ENCODE results near the gene RBM28.
"Not testable (repeated sequence)": the region's sequence is repeated elsewhere in the genome, so short reads cannot be mapped to it uniquely, and the experiment has no call there.

Gene RBM28

DNA sequence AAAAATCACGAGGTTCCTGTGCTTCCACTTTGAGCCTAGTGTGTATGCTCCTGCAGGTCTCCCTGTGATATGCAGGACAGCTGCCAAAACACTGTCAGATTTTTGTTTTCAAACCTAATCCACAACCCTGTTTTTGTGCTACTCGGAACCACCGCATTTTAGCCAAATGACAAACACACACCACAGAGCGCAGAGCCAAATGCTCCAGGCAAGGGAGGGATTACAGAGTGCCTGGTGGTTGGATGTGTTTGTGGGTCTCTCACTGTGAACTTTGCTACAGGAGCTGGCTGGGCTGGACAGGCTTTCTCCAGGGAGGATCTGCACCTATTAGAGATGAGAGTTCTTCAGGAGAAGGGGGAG, 5.7 kb upstream of the RBM28 start:
- DNase-seq (ENCODE audit: low read depth in 2 of 3, low spot score in 2 of 3) = no peak

DNA sequence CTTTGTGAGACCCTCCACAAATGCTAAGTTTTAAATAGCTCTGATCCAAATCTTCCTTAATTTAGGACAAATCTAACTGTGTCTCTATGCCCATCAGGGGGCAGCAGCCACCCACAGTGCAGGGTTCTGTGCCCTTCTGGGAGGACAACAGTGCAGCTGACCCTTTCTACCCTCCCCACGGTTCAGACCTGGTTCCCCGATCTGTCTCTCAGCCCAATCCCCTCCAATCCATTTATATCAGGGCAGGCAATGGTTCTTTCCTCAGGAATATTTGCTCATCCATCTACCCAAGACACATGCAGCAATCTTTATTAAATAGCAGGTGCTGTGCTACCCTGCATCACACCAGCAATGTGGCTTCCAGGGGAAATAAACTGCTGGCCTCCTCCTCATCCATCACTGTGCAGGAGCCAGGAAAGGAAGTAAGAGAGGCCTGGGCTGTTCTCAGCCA, 4.0 kb upstream of the RBM28 start:
- DNase-seq (ENCODE audit: low read depth in 2 of 3, low spot score in 2 of 3) = peak in 1 of 3 experiments; percentile 22

DNA sequence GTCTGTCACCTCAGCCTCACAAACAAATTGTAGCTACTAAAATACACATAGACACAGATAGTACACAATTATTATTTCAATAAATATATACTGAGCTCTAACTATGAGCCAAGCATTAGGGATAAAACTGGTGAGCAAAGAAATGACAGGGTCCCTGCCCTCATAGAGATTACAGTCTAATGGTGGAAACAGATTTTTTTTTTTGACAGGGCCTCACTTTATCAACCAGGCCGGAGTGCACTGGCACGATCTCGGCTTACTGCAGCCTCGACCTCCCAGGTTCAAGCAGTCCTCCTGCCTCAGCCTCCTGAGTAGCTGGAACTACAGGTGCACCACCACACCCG, 695 bp upstream of the RBM28 start:
- DNase-seq (ENCODE audit: low read depth in 2 of 3, low spot score in 2 of 3) = no peak

DNA sequence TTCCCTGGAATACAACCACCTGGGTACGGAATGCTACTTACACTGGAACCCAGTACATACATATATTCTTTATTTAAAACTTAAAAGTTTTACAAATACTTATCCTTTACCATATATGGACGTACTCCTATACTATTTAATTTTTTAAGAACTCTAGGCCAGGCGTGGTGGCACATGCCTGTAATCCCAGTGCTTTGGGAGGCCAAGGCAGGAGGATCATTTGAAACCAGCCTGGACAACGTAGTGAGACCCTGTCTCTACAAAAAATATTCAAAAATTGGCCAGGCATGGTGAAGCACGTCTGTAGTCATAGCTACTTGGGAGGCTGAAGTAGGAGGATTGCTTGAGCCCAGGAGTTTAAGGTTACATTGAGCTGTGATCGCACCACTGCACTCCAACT, 2.0 kb downstream of the RBM28 start:
- DNase-seq (ENCODE audit: low read depth in 2 of 3, low spot score in 2 of 3) = no peak

DNA sequence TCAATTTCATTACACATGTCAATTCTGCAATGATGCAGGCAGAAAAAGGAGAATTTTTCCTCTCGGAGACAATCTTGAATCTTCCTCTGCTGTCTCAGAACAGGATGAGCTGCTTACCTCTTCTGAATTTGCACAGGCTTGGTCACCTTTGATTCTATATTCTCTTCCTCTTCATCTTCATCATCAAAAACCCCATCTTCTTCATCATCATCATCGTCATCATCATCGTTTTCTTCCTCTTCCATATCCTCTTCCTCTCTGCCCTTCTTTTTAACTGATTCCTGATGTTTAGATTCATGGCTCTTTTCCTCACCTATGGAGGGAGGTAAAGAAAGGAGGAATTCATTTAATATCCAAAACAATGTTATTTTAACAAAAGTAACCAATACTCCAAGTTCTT, 8.0 kb downstream of the RBM28 start:
- DNase-seq (ENCODE audit: low read depth in 2 of 3, low spot score in 2 of 3) = no peak

DNA sequence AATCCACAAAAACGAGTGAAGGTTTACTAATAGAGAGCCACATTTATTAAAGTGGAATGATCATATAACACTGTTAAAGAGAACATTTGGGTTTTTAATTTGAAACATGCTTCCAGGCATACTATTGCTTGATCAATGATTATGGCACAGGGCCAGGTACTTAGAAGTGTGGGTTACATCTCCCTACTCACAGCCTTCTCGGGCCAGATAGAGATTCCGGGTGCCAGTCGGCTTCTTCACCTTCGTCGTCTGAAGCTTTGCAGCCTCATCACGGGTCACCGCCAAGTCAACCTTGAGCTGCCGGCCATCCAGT, 19.4 kb downstream of the RBM28 start:
- no peak for DNase-seq (ENCODE audit: low read depth in 2 of 3, low spot score in 2 of 3)

DNA sequence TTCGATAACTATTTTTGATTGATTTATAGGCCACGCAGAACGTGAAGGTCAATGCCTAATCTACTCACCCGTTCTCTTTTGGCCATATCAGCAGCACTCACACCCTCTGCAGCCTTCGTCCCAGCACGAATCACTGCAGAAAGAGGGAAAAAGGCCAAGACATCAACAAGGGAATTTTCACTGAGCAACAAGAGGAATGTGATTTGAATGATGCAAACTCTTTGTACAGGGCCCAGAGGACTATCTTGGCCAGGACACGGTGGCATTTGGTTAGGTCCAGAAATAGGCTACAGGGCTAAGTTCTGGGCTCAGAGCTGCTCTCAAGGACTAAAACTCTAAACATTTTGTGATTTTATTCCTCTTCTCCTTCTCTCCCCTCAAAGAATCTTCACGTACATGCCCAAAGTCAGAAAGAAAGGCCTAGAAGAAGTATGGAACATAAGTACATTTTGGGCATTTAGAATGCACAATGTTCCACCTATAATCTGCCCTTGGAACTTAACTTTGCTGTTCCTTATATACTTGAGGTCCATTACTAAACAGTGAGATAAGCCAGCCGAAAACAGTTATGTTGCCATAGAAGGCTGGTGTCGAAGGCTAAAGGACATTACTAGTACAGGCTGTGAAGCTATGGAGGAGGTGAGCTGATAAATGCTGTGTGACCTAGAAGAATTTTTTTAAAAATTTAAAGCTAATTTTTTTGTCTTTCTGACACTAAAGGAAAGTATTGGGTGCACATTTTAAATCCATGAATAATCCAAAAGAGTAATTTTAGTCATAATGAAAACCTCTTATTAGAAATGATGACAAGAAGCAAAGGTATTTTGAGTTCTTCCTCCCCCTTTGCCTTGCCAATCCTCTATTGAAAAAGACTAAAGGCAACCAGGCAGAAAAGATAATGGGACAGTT, 20.0 kb downstream of the RBM28 start:
- DNase-seq (ENCODE audit: low read depth in 2 of 3, low spot score in 2 of 3) = no peak

DNA sequence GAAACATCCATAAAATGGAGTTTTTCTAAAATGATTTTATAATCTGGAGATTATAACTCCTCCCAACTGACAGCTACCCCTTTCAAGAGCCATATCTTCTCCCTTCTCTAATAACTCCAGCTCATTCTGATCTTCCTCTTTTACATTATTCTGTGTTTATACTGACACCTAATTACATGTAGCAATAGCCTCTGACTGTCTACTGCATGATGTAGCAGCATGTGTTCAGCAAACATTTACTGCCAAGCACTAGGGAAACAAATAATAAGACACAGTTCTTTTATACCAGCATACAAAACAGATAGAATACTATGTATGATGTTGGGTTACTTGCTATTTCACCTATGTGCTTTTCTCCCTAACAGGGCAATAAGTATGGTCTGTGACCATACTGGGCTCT, 20.7 kb downstream of the RBM28 start:
- DNase-seq (ENCODE audit: low read depth in 2 of 3, low spot score in 2 of 3) = no peak

DNA sequence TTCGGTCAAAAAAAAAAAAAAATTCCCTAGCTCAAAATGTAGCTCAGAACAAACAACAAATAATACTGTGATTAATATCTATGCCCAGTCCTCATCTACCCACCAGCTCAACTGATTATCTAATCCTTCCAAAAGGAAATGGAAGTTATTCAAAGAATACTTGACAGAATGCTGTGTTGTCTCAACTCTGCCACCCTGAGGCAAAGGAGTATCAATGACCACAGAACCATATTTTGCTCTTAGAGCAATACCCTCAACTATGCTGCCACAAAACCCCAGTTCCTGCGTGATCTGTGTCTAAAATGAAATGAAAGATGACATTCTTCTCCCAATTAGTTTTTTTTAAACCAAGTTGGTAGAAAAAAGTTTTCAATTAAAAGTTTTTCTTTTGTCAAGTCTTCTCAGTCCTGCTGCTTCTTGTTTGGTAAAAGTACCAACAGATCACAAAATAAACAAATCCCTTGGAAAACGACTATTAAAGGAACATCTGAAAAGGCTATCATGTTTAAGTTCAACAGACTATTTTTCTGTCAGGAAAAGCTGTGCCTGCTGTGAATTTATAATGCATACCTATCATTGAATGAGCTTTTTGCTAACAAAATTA, 21.6 kb downstream of the RBM28 start:
- no peak for DNase-seq (ENCODE audit: low read depth in 2 of 3, low spot score in 2 of 3)

DNA sequence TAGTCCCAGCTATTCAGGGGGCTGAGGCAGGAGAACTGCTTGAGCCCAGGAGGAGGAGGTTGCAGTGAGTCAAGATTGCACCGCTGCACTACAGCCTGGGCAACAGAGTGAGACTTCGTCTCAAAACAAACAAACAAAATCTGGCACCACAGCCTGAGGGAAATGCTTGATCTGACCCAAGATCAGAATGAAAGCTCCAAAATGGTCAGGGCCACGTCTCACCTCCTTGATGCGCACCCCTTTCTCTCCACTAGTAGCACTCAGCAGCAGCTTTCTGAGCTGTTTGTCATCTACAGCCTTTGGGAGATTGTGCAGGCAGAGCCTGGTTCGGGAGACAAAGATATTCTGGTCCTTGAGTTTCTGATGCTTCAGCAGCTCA, 22.7 kb downstream of the RBM28 start:
- no peak for DNase-seq (ENCODE audit: low read depth in 2 of 3, low spot score in 2 of 3)

DNA sequence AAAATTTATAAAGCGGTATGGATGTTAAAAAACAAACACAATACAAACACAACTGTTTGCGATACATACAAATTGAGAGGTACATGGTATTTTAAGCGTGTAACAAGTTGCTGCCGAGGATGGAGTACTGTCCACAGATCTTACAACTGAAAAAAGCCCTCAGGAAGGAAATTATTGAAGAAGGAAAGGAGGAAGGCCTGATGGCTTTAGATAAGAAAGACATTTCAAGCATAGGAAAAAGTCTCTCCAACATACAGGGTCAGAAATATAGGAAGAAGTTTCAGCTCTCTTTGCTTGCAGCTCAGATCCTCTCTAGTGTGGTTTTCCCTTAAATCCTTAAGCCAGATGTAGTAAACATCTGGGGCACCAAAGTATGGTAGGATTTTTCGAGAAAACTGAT, 25.0 kb downstream of the RBM28 start:
- no peak for DNase-seq (ENCODE audit: low read depth in 2 of 3, low spot score in 2 of 3)

DNA sequence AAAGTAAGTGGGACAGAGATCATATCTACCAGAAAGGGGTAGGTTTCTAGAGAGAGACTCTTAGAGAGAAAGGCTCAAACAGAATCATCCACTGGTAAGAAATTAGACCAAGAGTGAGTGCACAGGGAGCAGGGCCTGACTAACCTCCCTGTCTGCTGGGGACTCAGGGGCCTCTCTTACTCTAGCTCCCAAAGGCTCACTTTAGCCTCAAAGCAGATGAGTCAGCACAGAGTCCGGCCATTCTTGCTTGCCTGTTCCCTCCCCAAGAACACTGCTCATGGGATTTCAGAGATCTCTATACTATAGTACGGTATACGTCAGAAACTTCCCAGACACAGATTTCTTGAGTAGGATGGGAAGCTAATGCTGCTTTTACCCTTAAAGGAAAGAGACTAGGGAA, 32.7 kb downstream of the RBM28 start:
- DNase-seq (ENCODE audit: low read depth in 2 of 3, low spot score in 2 of 3) = no peak

DNA sequence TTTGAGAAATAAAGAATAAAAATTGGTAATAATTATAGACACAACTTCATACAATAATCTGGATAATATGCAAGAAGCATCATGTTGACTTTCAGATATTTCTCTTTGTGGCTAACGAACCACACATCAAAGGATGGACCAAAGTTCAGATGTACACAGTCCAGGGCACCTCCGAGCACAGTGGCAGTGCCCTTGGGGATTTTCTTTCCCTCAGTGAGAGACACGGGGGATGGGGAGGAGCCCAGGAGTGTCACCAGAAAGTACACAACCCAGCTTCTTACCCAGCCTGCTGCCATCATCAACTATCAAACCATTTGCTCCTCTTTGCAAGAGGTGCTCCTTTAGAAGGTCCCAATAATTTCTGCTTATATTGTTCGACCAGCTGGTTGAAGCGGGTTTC, 33.2 kb downstream of the RBM28 start:
- DNase-seq (ENCODE audit: low read depth in 2 of 3, low spot score in 2 of 3) = no peak

DNA sequence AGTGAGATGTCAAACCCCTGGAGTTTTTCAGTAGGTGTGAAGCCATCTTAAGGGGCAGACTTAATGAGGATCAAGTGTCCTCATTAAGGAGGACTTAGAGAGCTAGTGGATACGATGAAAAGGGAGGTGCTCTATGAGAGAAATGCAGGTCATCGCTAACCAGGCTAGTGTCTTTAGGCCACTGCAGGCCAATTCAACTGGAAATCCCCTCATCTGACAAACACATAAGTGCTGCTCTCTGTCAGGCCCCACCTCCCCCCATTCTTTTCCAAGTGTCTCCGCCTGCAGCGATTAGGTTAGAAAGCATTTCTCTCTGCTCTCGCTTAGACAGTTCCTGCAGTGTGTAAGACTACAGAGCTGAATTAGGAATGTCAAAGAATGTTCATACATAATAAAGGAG, 33.7 kb downstream of the RBM28 start:
- DNase-seq (ENCODE audit: low read depth in 2 of 3, low spot score in 2 of 3) = no peak

DNA sequence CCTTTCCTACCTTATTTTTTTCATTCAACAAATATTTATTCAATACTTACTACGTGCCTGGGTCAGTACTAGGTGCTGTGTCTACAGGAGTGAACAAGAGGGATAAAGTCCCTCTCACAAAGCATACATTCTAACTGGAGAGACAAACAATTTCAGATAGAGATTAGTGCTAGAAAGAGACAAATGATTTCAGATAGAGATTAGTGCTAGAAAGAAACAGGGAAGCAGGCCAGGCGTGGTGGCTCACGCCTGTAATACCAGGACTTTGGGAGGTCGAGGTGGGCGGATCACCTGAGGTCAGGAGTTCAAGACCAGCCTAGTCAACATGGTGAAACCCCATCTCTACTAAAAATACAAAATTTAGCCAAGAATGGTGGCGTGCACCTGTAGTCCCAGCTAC, 34.6 kb downstream of the RBM28 start:
- no peak for DNase-seq (ENCODE audit: low read depth in 2 of 3, low spot score in 2 of 3)

DNA sequence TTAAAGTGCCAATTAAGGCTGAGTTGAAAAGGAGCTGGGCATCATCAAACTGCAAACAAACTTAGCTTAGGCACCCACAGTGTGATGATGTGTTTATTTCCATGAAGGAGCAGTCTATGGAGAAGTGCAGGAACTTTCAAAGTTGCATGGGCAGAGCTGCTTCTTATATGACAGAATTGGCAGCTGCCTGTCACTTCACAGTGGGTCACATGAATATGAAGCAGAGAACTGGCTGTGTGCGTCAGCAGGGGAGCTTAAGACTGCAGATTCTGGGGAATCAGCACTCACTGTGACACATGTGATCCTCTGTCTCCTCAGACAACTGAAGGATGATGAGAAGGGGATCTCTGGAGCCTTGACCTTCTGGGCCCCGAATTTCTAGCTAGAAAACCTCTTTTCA, 36.6 kb downstream of the RBM28 start:
- DNase-seq (ENCODE audit: low read depth in 2 of 3, low spot score in 2 of 3) = no peak

DNA sequence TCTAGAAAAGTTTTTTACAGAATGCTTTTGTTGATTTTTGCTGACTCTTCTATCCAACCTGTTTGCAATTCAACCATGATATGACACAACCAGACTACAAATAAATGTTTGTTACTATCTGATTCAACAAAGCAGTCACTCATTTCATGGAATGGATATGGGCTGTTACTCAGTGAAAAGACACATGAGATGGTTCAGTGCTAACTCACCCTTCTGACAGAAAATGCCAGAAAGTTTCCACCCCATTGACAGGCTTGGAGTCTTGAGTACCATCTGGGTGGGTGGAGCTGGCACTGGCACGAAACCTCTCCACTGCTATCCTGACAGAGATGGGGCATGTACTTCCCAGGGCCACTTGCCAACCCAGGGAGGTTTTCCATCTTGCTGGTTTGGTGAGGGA, 39.5 kb downstream of the RBM28 start:
- DNase-seq (ENCODE audit: low read depth in 2 of 3, low spot score in 2 of 3) = no peak

DNA sequence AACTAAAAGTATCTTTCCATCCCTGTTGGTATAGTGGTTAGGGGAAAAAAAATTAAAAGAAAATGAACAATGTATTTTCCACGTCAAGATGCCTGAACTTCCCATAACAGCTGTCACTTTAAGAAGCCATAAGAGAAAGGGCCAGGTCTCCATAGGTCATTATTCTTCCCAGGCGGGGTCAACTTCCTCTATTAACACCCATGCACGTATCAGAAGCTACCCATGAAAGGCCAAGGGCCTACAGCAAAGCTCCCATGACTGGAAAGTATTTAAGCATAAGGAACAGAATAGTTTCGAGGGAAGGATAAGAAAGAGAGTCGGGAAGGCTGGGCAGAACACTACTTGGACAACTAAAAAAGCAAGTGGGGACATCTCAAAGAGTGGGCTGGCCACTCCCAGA, 40.1 kb downstream of the RBM28 start:
- DNase-seq (ENCODE audit: low read depth in 2 of 3, low spot score in 2 of 3) = no peak

DNA sequence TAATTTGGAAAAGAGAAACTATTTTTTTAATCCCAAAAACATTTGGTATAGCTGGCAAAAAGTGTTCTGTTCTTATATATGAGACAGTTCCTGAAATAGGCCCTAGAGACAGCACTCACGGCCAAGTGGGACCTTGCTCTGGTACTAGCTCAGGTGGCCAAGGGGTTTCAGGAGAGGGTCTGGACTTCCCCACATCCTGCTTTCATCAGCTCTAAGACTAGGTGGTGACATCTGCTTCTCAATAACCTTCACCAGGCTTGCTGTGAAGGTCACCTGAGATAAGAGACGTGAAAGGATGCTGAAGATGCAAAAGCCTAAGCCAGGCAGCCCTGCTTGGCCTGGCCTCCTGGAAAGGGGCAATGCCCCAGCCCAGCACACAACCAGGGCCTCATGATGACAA, 40.6 kb downstream of the RBM28 start:
- DNase-seq (ENCODE audit: low read depth in 2 of 3, low spot score in 2 of 3) = no peak

DNA sequence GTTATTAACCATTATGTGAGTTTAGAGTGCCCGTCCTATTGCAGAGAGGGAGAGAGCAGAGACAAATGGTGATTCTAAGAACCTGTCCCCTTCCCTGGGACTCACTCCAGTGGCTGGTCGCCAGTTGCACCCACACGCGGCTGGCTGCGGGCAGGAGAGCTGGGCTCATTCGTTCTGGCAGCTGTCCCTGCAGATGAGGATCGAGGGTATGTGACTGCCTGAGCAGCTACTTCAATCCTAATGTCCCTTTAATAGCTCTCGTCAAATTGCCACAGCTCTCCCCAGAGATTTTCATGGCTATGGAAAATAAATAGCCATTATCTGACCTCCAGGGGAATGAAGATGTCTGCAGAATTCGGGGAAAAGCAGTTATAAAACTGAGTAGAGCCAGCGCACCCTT, 41.6 kb downstream of the RBM28 start:
- DNase-seq (ENCODE audit: low read depth in 2 of 3, low spot score in 2 of 3) = no peak

DNA sequence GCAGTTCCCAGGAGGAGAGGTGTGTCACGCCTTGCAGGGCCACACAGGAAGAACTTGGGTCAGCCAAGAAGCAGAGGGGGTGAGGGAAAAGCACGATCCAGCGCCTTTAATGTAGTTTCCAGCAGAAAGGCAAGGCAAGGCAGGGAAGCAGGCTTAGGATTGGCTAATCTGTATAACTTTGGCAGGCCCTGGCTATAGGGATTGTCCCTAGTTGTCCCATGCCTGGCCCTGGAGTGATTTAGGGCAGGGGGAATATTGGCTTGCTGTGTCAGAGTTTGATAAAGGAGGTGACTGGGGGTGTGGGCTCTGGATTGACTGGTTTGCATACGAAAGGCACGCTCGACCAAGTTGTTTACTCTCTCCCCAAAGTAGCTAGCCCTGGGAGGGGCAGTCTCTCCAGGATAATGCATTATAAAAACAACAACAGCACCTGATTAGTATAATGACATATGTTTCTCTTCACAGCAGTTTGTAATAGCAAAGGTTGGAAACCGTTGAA, 44.5 kb downstream of the RBM28 start:
- DNase-seq (ENCODE audit: low read depth in 2 of 3, low spot score in 2 of 3) = no peak

DNA sequence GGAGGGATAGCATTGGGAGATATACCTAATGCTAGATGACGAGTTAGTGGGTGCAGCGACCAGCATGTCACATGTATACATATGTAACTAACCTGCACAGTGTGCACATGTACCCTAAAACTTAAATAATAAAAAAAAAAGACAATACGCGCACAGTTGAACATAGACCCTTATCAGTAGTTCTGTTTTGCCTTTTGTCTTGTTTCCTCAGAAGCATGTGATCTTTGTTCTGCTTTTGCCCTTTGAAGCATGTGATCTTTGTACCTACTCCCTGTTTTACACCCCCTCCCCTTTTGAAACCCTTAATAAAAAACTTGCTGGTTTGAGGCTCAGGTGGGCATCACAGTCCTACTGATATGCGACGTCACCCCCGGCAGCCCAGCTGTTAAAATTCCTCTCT, 45.7 kb downstream of the RBM28 start:
- DNase-seq (ENCODE audit: low read depth in 2 of 3, low spot score in 2 of 3) = not testable (repeated sequence)

DNA sequence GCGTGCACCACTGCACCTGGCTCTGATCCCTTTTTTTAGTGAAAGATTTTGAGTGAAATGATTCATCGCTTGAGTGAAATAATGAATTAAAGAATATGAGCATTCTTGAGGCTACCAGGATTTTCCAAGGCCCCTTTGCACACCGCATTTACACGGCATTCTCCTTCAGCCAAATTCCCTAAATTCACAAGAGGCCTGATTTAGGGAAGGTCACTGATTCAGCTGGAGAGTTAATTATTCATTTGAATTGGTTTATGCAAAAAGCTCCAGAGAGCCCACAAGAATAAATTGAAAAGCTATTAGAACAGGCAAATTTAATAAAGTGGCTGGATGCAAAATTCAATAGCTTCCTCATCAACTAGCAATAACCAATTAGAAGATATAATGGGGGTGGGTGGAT, 56.2 kb downstream of the RBM28 start:
- DNase-seq (ENCODE audit: low read depth in 2 of 3, low spot score in 2 of 3) = no peak
